ENCODE results near the gene TEX51.

The TEX51 gene

GRCh38 chr2:126877041-126877440 lies 21.6 kb upstream of the TEX51 start:
- Histone ChIP-seq H3K36me3 (ENCODE audit: insufficient read depth, insufficient read length, low read length) (no peaks in the 10 kb centered on the region), H3K9ac (ENCODE audit: insufficient read length, low read depth) (no peak overlapping the region), H3K27me3 (ENCODE audit: insufficient read depth, insufficient read length) (no peaks in the 10 kb centered on the region), H3K4me1 (ENCODE audit: insufficient read depth, insufficient read length) (no peaks in the 10 kb centered on the region), H3K4me3 (ENCODE audit: insufficient read length, low read depth) (no peak overlapping the region), H3K9me3 (ENCODE audit: insufficient read depth, low read length) (peaks cover 23% of the 10 kb centered on the region)
- DNase-seq (ENCODE audit: low read depth, low spot score): no peak
- TF ChIP-seq YY1 (IDR thresholded peaks at IDR 0.05; ENCODE audit: insufficient read depth, insufficient read length) (no peak), SUZ12 (IDR thresholded peaks at IDR 0.05; ENCODE audit: extremely low read depth, insufficient read depth, insufficient read length) (no peak), ZNF274 (IDR thresholded peaks at IDR 0.05; ENCODE audit: low read depth, low read length) (no peak)

DNA sequence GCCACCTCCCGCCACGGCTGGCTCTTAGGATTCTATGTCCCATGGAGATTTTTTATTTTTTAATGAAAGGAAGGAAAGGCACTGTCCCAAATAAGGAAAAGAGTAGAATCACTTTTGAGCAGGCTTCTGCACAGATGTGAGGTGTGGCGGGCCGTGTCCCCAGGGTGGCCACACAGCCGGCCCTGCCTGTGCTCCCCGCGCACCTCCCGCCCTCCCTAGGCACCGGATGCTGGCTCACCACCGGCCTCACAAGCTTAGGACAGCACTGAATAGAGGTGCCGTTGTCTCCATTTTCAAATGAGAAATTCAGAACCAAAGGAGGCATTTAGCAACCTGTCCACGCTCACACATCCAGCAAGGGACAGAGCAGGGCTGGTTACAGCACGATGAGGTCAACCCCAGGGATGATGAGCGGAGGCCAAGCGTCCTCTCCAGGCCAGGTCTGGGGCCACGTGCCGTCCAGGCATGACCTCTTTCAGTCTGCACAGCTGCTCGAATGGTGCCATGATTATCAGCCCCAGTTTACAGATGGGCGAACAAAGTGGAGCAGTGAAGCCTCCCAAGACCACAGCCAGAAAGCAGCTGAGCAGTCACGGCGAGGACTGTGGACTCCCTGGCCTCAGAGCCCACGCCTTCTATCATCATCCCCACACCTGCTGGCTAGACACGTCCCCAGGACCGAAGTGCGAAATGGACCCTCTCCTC lies 20.7 kb upstream of the TEX51 start:
- no peaks in the 10 kb centered on the region for H3K36me3 ChIP-seq (ENCODE audit: insufficient read depth, insufficient read length, low read length)
- H3K4me1 ChIP-seq (ENCODE audit: insufficient read depth, insufficient read length): no peaks in the 10 kb centered on the region
- TF ChIP-seq SUZ12 (IDR thresholded peaks at IDR 0.05; ENCODE audit: extremely low read depth, insufficient read depth, insufficient read length) (no peak), ZNF274 (IDR thresholded peaks at IDR 0.05; ENCODE audit: low read depth, low read length) (no peak), YY1 (IDR thresholded peaks at IDR 0.05; ENCODE audit: insufficient read depth, insufficient read length) (no peak)
- no peak for DNase-seq (ENCODE audit: low read depth, low spot score)
- no peak overlapping the region for H3K4me3 ChIP-seq (ENCODE audit: insufficient read length, low read depth)
- H3K27me3 ChIP-seq (ENCODE audit: insufficient read depth, insufficient read length): no peaks in the 10 kb centered on the region
- H3K9me3 ChIP-seq (ENCODE audit: insufficient read depth, low read length): peaks cover 23% of the 10 kb centered on the region
- H3K9ac ChIP-seq (ENCODE audit: insufficient read length, low read depth): no peak overlapping the region

GRCh38 chr2:126878601-126879000 lies 20.1 kb upstream of the TEX51 start:
- no peak for TF ChIP-seq ZNF274 (IDR thresholded peaks at IDR 0.05; ENCODE audit: low read depth, low read length)
- Histone ChIP-seq H3K9me3 (ENCODE audit: insufficient read depth, low read length) (peaks cover 23% of the 10 kb centered on the region), H3K27me3 (ENCODE audit: insufficient read depth, insufficient read length) (no peaks in the 10 kb centered on the region), H3K9ac (ENCODE audit: insufficient read length, low read depth) (no peak overlapping the region), H3K4me1 (ENCODE audit: insufficient read depth, insufficient read length) (no peaks in the 10 kb centered on the region), H3K4me3 (ENCODE audit: insufficient read length, low read depth) (no peak overlapping the region), H3K36me3 (ENCODE audit: insufficient read depth, insufficient read length, low read length) (no peaks in the 10 kb centered on the region)
- no peak for DNase-seq (ENCODE audit: low read depth, low spot score)

DNA sequence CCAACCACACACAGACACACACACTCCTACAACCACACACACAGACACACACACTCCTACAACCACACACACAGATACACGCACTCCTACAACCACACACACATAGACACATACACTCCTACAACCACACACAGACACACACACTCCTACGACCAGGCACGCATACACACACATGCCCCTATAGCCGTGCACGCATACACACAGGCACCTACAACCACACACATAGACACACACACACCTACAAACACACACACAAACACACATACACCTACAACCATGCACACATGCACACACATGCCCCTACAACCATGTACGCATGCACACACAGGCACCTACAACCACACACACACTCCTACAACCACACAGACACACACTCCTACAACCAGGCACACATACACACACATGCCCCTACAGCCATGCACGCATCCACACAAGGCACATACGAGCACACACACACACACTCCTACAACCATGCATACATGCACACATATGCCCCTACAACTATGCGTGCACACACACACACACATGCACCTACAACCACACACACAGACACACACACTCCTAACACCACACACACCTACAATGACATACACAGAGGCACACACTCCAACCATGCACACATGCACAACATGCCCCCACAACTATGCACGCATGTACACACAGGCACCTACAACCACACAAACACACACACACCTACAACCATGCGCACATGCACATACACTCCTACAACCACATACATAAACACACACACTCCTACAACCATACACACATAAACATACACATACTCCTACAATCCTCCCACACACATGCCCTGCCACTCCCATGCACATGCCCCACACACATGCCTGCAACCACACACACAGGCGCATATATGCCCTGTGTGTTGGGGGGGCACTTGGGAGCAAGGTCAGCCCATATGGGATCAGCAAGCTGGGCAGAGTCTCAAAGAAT lies 19.1 kb upstream of the TEX51 start:
- Histone ChIP-seq H3K4me1 (ENCODE audit: insufficient read depth, insufficient read length) (no peaks in the 10 kb centered on the region), H3K36me3 (ENCODE audit: insufficient read depth, insufficient read length, low read length) (no peaks in the 10 kb centered on the region), H3K27me3 (ENCODE audit: insufficient read depth, insufficient read length) (no peaks in the 10 kb centered on the region), H3K9ac (ENCODE audit: insufficient read length, low read depth) (no peak overlapping the region), H3K9me3 (ENCODE audit: insufficient read depth, low read length) (peaks cover 20% of the 10 kb centered on the region), H3K4me3 (ENCODE audit: insufficient read length, low read depth) (no peak overlapping the region)
- DNase-seq (ENCODE audit: low read depth, low spot score): no peak
- TF ChIP-seq ZNF274 (IDR thresholded peaks at IDR 0.05; ENCODE audit: low read depth, low read length): no peak
- no peak for TF ChIP-seq YY1 (IDR thresholded peaks at IDR 0.05; ENCODE audit: insufficient read depth, insufficient read length)
- no peak for TF ChIP-seq SUZ12 (IDR thresholded peaks at IDR 0.05; ENCODE audit: extremely low read depth, insufficient read depth, insufficient read length)

DNA sequence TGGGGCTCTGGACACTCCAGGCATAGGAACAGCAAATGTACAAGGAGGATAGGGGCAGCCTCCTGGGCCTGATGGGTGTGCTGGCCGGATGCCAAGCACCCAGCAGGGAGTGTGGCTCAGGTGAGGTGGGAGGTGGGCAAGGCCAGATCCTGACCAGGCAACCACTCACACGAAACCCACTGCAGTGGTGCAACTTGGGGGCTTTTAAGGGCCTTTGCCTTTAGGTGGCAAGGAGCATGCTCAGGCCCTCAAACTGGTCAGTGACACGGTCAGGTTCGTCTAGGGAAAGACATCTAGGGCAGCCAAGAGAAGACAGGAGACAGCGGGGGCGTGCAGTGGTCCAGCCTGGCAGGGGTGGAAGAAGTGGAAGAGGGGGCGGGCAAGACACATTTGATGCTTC lies 18.4 kb upstream of the TEX51 start:
- Histone ChIP-seq H3K4me3 (ENCODE audit: insufficient read length, low read depth) (no peak overlapping the region), H3K9me3 (ENCODE audit: insufficient read depth, low read length) (peaks cover 13% of the 10 kb centered on the region; the same call in 1 of the 2 replicates), H3K4me1 (ENCODE audit: insufficient read depth, insufficient read length) (no peaks in the 10 kb centered on the region), H3K36me3 (ENCODE audit: insufficient read depth, insufficient read length, low read length) (no peaks in the 10 kb centered on the region), H3K27me3 (ENCODE audit: insufficient read depth, insufficient read length) (no peaks in the 10 kb centered on the region), H3K9ac (ENCODE audit: insufficient read length, low read depth) (no peak overlapping the region)
- DNase-seq (ENCODE audit: low read depth, low spot score): no peak
- TF ChIP-seq ZNF274 (IDR thresholded peaks at IDR 0.05; ENCODE audit: low read depth, low read length): no peak
- TF ChIP-seq YY1 (IDR thresholded peaks at IDR 0.05; ENCODE audit: insufficient read depth, insufficient read length): no peak

DNA sequence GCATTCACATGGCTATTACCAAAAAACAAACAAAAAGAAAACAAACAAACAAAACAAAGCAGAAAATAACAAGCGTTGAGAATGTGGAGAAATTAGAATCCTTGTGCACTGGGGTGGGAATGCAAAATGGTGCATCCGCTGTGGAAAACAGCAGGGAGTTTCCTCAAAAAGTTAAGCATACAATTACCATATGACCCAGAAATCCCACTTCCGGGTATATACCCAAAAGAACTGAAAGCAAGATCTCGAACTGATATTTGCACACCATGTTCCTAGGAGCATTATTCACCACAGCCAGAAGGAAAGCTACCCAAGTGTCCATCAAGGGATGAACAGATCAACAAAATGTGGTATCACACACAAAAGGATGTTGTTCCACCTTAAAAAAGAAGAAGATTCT lies 17.9 kb upstream of the TEX51 start:
- Histone ChIP-seq H3K27me3 (ENCODE audit: insufficient read depth, insufficient read length) (no peaks in the 10 kb centered on the region), H3K9me3 (ENCODE audit: insufficient read depth, low read length) (peaks cover 8% of the 10 kb centered on the region; the same call in 1 of the 2 replicates), H3K9ac (ENCODE audit: insufficient read length, low read depth) (no peak overlapping the region), H3K4me1 (ENCODE audit: insufficient read depth, insufficient read length) (no peaks in the 10 kb centered on the region), H3K36me3 (ENCODE audit: insufficient read depth, insufficient read length, low read length) (no peaks in the 10 kb centered on the region), H3K4me3 (ENCODE audit: insufficient read length, low read depth) (no peak overlapping the region)
- DNase-seq (ENCODE audit: low read depth, low spot score): no peak
- no peak for TF ChIP-seq ZNF274 (IDR thresholded peaks at IDR 0.05; ENCODE audit: low read depth, low read length)
- no peak for TF ChIP-seq YY1 (IDR thresholded peaks at IDR 0.05; ENCODE audit: insufficient read depth, insufficient read length)
- TF ChIP-seq SUZ12 (IDR thresholded peaks at IDR 0.05; ENCODE audit: extremely low read depth, insufficient read depth, insufficient read length): no peak

DNA sequence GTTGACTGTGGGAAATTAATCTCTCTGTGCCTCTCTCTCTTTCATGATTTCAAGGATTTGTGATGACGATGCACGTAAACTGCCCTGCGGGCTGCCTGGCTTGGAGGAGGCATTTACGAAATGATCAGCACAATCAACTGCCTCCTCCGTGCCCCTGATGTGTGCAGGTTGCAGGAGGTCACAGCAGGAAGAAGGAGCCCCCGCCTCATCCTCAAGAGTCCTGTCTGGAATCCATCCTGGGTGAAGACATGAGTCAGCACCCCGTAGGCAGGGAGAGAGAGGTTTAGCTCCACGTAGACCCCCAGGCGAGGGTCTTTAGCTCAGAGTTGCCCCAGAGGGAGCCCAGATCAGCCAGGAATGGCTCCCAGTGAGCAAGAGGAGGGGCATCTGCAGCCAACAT lies 17.1 kb upstream of the TEX51 start:
- Histone ChIP-seq H3K4me3 (ENCODE audit: insufficient read length, low read depth) (no peak overlapping the region), H3K9me3 (ENCODE audit: insufficient read depth, low read length) (0 out of 2 replicates have a peak, but pooled peaks cover under 1% of the 10 kb centered on the region), H3K27me3 (ENCODE audit: insufficient read depth, insufficient read length) (no peaks in the 10 kb centered on the region), H3K9ac (ENCODE audit: insufficient read length, low read depth) (no peak overlapping the region), H3K36me3 (ENCODE audit: insufficient read depth, insufficient read length, low read length) (no peaks in the 10 kb centered on the region), H3K4me1 (ENCODE audit: insufficient read depth, insufficient read length) (no peaks in the 10 kb centered on the region)
- DNase-seq (ENCODE audit: low read depth, low spot score): no peak
- TF ChIP-seq ZNF274 (IDR thresholded peaks at IDR 0.05; ENCODE audit: low read depth, low read length) (no peak), YY1 (IDR thresholded peaks at IDR 0.05; ENCODE audit: insufficient read depth, insufficient read length) (no peak), SUZ12 (IDR thresholded peaks at IDR 0.05; ENCODE audit: extremely low read depth, insufficient read depth, insufficient read length) (no peak)

All from NT2/D1 (cell line).